NCI-H2107 treated with DMSO at 0.1 percent for 48 hours (cell line): ENCODE results near the gene PSPH.
A peak's percentile ranks its signal among the peaks of the same experiment; 100 is the strongest.
"Not testable (repeated sequence)": the region's sequence is repeated elsewhere in the genome, so short reads cannot be mapped to it uniquely, and the experiment has no call there.

ENCODE experiments used
- DNase-seq: peaks from one replicate; lab custom pipeline; 2025; ENCODE audit not compliant: unreplicated experiment; lab: John Stamatoyannopoulos, UW

Gene PSPH

GRCh38 chr7:56051339-56052191 lies at the start of gene PSPH, which contains the start of gene CCT6A:
Gene PSPH (minus strand): TSS chr7:56051444. CDS start chr7:56021212, 30,232 bp downstream.
Gene CCT6A (plus strand): TSS chr7:56051765. CDS start chr7:56051849, 84 bp downstream.
- peak; percentile 90 for DNase-seq

- DNase-seq: no peak
Measured at GRCh38 chr7:56099653-56100052, 48.4 kb upstream of the PSPH start.

DNA sequence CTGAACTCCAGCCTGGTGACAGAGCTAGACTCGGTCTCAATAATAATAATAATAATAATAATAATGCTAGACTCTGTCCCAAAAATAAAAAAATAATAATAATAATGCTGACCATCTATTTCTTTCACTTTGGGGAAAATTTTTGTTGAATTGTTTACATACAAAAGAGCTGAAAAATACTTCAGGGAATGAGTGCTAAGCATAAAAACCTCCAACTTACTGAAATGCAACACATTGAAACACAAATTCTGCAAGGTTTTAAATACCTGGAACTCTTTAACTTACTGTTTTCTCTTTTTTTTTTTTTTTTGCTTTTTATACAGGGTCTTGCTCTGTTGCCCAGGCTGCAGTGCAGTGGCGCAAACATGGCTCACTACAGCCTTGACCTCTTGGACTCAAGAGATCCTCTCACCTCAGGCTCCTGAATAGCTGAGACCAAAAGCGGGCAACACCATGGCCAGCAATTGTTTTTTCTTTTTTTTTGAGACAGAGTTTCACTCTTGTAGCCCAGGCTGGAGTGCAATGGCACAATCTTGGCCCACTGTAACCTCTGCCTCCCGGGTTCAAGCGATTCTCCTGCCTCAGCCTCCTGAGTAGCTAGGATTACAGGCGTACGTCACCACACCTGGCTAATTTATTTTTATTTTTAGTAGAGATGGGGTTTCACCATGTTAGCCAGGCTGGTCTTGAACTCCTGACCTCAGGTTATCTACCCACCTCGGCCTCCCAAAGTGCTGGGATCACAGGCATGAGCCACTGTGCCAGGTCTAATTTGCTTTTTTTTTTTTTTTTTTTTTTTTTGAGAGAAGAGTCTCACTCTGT lies 47.2 kb upstream of the PSPH start:
- not testable (repeated sequence) for DNase-seq

- DNase-seq: no peak
Measured at GRCh38 chr7:56097700-56098099, 46.5 kb upstream of the PSPH start.

GRCh38 chr7:56092789-56093531 lies 41.7 kb upstream of the PSPH start, which contains the start of gene PHKG1:
Gene PHKG1 (minus strand): TSS chr7:56092952. CDS start chr7:56088941, 4,011 bp downstream.
- DNase-seq: peak; percentile 44

DNA sequence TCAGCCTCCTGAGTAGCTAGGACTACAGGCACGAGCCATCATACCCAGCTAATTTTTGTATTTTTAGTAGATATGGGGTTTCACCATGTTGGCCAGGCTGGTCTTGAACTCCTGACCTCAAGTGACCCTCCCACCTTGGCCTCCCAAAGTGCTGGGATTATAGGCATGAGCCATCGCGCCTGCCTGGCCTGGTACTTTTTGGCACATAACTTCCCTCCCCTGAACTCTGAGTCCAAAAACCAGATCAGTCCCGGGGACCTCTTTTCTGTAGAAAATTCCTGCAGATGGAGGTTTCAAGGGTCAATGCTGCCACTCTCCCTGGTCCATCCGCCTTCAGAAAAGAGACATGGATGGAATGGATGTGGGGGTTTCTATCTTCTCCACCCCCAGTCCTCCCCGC lies 41.1 kb upstream of the PSPH start:
- DNase-seq: not testable (repeated sequence)

DNA sequence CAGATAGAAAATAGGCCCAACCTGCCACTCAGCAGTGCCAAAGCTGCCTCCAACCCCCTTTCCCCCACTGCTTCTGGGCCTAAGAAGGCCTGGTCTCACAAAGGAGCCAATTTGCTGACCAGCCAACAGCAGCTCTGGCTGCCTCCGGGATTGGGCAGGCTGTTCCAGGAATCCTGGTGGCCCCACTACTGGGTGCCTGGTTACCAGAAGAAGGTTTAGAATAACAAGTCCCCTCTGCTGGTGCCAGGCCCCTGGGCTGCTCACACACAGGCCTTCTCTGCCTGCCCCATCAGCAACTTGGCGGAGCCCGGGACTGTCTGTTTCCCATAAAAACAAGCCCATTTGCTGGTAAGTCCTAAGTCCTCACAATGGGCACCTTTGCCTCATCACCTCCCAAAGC lies 40.3 kb upstream of the PSPH start:
- no peak for DNase-seq

DNA sequence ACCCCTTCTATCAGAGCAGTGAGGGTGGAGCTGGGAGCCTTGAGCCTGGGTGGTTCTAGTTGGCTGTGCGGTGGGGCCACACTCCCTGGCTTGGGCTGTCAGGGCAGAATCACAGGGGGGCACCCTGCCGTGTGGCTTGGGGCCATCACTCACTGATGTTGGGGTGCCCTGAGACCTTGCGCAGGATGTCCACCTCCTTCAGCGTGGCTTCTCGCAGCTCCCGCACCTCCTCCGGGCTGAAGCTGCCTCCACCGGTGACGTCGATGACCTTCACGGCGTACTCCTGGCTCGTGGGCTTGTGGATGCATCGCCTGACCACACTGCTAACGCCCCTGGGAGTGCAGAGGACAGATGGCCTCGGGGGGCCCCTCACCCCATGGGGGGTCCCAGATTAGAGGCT lies 36.2 kb upstream of the PSPH start:
- no peak for DNase-seq

- no peak for DNase-seq
Measured at GRCh38 chr7:56086761-56087160, 35.5 kb upstream of the PSPH start.

DNA sequence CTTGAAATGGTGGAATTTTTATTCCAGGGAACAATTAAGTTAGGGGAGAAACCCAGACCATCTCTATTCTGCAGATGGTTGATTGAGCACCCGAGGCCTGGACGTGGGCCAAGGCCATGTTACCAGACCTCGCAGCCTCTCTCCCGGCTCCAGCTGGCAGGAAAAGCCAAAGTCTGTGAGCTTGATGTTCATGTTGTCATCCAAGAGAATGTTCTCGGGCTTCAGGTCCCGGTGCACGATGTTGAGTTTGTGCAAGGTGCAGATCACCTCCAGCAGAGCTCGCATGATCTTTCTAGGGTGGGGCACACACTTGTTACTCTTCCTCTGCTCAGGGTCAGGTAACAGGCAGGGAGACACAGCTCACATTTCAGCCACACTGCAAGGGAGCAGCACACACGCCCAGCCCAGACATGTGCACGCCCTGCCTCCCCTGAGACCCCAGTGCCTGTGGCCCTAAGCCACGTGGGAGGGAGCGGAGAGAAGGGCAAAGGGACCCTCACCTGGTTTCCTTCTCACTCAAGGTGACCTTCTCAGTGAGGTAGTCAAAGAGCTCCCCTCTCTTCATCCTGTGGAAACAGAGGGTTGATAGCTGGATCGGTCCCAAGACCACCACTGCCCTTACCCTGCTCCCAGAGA lies 32.0 kb upstream of the PSPH start:
- DNase-seq: peak; percentile 82

DNA sequence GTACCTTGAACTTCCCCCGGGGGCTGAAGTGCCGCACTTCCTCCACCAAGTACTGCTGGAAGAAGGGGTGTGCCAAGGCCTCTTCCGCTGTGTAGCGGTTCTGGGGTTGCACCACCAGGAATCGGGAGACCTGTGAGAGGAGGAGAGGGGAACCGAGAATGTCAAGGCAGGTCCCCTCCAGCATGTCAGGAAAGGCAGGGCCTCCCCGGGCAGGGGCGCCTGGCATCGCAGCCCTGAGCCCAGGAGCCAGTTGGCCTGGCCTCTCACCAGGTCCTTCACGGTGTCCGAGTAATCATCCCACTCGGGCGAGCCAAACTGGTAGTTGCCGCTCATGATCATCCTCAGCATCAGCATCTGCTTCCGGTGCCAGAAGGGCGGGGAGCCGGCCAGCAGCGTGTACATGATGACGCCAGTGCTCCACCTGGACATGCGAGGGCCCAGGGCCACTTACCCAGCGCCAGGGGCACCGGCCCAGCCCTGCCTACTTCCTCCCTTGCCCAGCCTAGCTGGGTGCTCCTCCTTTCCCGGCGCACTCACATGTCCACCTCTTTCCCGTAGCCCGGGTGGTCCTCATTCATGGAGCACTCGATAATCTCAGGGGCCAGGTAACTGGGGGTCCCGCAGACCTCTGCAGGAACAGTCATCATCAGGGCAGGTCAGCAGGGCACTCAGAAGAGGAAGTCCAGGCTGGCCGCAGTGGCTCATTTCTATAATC lies 30.5 kb upstream of the PSPH start:
- DNase-seq: no peak

GRCh38 chr7:56080726-56081435 lies 29.6 kb upstream of the PSPH start:
- not testable (repeated sequence) for DNase-seq

GRCh38 chr7:56079450-56080185 lies 28.4 kb upstream of the PSPH start:
- peak; percentile 71 for DNase-seq

- no peak for DNase-seq
Measured at GRCh38 chr7:56078196-56078595, 27.0 kb upstream of the PSPH start.

DNA sequence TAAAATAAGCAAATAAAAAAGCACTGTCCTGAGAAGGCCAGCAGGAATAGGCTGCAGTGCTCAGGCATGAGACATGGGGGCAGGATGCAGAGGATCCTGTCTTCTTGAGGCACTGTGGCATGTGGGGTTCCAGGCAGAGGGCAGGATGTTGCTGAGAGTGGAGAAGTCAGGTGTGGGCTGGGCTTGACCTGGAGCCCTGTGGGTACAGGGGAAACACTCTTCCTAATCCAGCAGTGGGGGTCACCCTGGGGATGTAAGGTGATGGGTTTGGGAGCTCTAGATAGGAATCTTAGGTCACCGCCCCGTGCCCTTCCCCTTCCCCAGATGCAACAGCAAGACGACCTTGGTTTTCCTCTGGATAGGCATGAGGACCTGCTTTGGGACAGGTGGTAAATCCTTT lies 26.4 kb upstream of the PSPH start:
- DNase-seq: no peak

- peak; percentile 86 for DNase-seq
Measured at GRCh38 chr7:56074371-56074791, 23.1 kb upstream of the PSPH start.

- not testable (repeated sequence) for DNase-seq
Measured at GRCh38 chr7:56066376-56066775, 15.1 kb upstream of the PSPH start.

- peak; percentile 79 for DNase-seq
Measured at GRCh38 chr7:56063882-56064625, 12.8 kb upstream of the PSPH start, which contains the start of gene SUMF2. Gene SUMF2 (plus strand): TSS chr7:56064286. CDS start chr7:56064312, 26 bp downstream.
